ENCODE data around the gene ABCB9. TPM values are rescaled to one million over a fixed set of nuclear protein-coding genes. Genes with fewer than 3 reads are reported as not detected.

Gene ABCB9
- total and polyA plus RNA-seq, 9 donors: 3.1 to 4.9 (median 3.4) TPM

Other genes with a start within 250 kb of the ABCB9 start
- gene HCAR3, start 249.7 kb downstream of the ABCB9 start, total RNA-seq: not detected
- gene HCAR3, start 249.7 kb downstream of the ABCB9 start, polyA plus RNA-seq (ENCODE audit: insufficient read depth in 1 of 8, insufficient read length in 8 of 8, low replicate concordance in 1 of 8): under 1 TPM in 3 of 8 donors, not detected in 5; 0.12 to 0.97 (median 0.34) TPM
- gene HCAR1, start 235.6 kb downstream of the ABCB9 start, total RNA-seq: 0.09 TPM
- under 1 TPM; 0.07 to 0.27 (median 0.13) TPM for gene HCAR1, start 235.6 kb downstream of the ABCB9 start, polyA plus RNA-seq (ENCODE audit: insufficient read depth in 1 of 8, insufficient read length in 8 of 8, low replicate concordance in 1 of 8)
- 37.3 TPM for gene DENR, start 213.6 kb downstream of the ABCB9 start, total RNA-seq
- gene DENR, start 213.6 kb downstream of the ABCB9 start, polyA plus RNA-seq (ENCODE audit: insufficient read depth in 1 of 8, insufficient read length in 8 of 8, low replicate concordance in 1 of 8): 10 to 100 TPM; 51.9 to 74.1 (median 67.9) TPM
- gene CCDC62, start 191.9 kb downstream of the ABCB9 start, total RNA-seq: 1.4 TPM
- gene CCDC62, start 191.9 kb downstream of the ABCB9 start, polyA plus RNA-seq (ENCODE audit: insufficient read depth in 1 of 8, insufficient read length in 8 of 8, low replicate concordance in 1 of 8): under 1 TPM; 0.42 to 0.94 (median 0.60) TPM
- 6.6 TPM for gene HIP1R, start 131.0 kb downstream of the ABCB9 start, total RNA-seq
- 10 to 100 TPM in 2 of 8 donors, 1 to 10 TPM in 6; 7.1 to 10.3 (median 8.2) TPM for gene HIP1R, start 131.0 kb downstream of the ABCB9 start, polyA plus RNA-seq (ENCODE audit: insufficient read depth in 1 of 8, insufficient read length in 8 of 8, low replicate concordance in 1 of 8)
- 15.6 TPM for gene VPS37B, start 70.3 kb downstream of the ABCB9 start, total RNA-seq
- gene VPS37B, start 70.3 kb downstream of the ABCB9 start, polyA plus RNA-seq (ENCODE audit: insufficient read depth in 1 of 8, insufficient read length in 8 of 8, low replicate concordance in 1 of 8): 10 to 100 TPM; 22.5 to 29.0 (median 25.7) TPM
- gene OGFOD2, start 8.8 kb upstream of the ABCB9 start, total RNA-seq: 5.1 TPM
- 10 to 100 TPM; 10.2 to 13.8 (median 11.5) TPM for gene OGFOD2, start 8.8 kb upstream of the ABCB9 start, polyA plus RNA-seq (ENCODE audit: insufficient read depth in 1 of 8, insufficient read length in 8 of 8, low replicate concordance in 1 of 8)
- 188 TPM for gene ARL6IP4, start 14.2 kb upstream of the ABCB9 start, total RNA-seq
- gene ARL6IP4, start 14.2 kb upstream of the ABCB9 start, polyA plus RNA-seq (ENCODE audit: insufficient read depth in 1 of 8, insufficient read length in 8 of 8, low replicate concordance in 1 of 8): 100 to 1,000 TPM; 169 to 207 (median 194) TPM
- gene PITPNM2, start 184.6 kb upstream of the ABCB9 start, total RNA-seq: 3.0 TPM
- gene PITPNM2, start 184.6 kb upstream of the ABCB9 start, polyA plus RNA-seq (ENCODE audit: insufficient read depth in 1 of 8, insufficient read length in 8 of 8, low replicate concordance in 1 of 8): 1 to 10 TPM; 4.5 to 6.5 (median 5.7) TPM

All from muscle of leg (tissue), 9 donors.